Stomach (tissue), 9 donors: Measurements from ENCODE around the gene C16orf92. TPM values are rescaled to one million over a fixed set of nuclear protein-coding genes. Genes with fewer than 3 reads are reported as not detected.
A peak's percentile ranks its signal among the peaks of the same experiment; 100 is the strongest.

Source experiments
- DNase-seq, 2 donors: peaks; one replicate each; pipeline versions ENCODE4 v3.0.0 to v3.0.0-alpha.2; 2013 to 2019
- H3K27ac ChIP-seq, 5 donors: fragments of 200-600 bp in 4 of 5; sonication (generic) in 4 of 5; one replicate each; pipeline ENCODE4 v1.5.1; 2013 to 2019; ENCODE audit warnings: mild to moderate bottlenecking in 1 of 5, moderate library complexity in 1 of 5
- H3K27me3 ChIP-seq, 3 donors: fragments of 200-600 bp; sonication (generic); one replicate each; pipeline ENCODE4 v1.5.1; 2017 to 2019; ENCODE audit warnings: mixed run types in 1 of 3
- H3K36me3 ChIP-seq, 4 donors: fragments of 200-600 bp; sonication (generic); 1 replicate in 3 of 4; 2 replicates in 1 of 4; pipeline ENCODE4 v1.5.1; 2016 to 2019
- H3K4me1 ChIP-seq, 4 donors: fragments of 200-600 bp; sonication (generic); one replicate each; pipeline ENCODE4 v1.5.1; 2016 to 2019
- H3K4me3 ChIP-seq, 4 donors: fragments of 200-600 bp; sonication (generic) in 3 of 4; one replicate each; pipeline ENCODE4 v1.5.1; 2016 to 2019; ENCODE audit warnings: mild to moderate bottlenecking in 1 of 4
- H3K9me3 ChIP-seq, 4 donors: fragments of 200-600 bp; sonication (generic); one replicate each; pipeline ENCODE4 v1.5.1; 2016 to 2019
- CTCF ChIP-seq, 7 experiments: fragments of 450-650 bp in 4 of 7; fragments of 200-600 bp in 3 of 7; sonication (generic) in 3 of 7; IDR thresholded peaks; one replicate each; pipeline ENCODE4 v1.5.1; 2016 to 2019; ENCODE audit warnings: antibody characterized with exemption in 7 of 7, control low read depth in 2 of 7, mild to moderate bottlenecking in 1 of 7
- EP300 ChIP-seq: sonication (generic); formaldehyde crosslinking; IDR thresholded peaks from one replicate; pipeline ENCODE4 v1.6.1; 2017; ENCODE audit warnings: antibody characterized with exemption
- POLR2A ChIP-seq, 4 donors: fragments of 450-650 bp; IDR thresholded peaks; one replicate each; pipeline ENCODE4 v1.6.1; 2016; ENCODE audit warnings: antibody characterized with exemption in 4 of 4, control low read depth in 2 of 4, mild to moderate bottlenecking in 1 of 4, moderate library complexity in 1 of 4
- POLR2AphosphoS5 ChIP-seq, 3 donors: sonication (generic); formaldehyde crosslinking; IDR thresholded peaks; one replicate each; pipeline ENCODE4 v1.6.1; 2016; ENCODE audit warnings: antibody characterized with exemption in 3 of 3
- WGBS, 5 donors: extraction: QIAGEN DNeasy Blood & Tissue Kit in 3 of 5; methylation state at CpG; one replicate each; pipeline versions ENCODE4 v1.1.5 to v1.1.7; 2013 to 2018; 5-methylcytosine and 5-hydroxymethylcytosine counted together
- intact Hi-C: fragments of 100-400 bp; cut with DNase I; formaldehyde crosslinking; loops from one replicate; pipeline ENCODE4 v1.15.1; 2023; ENCODE audit warnings: low total_unique reads
- polyA plus RNA-seq, 3 donors: library from polyadenylated mRNA; stranded (reverse); fragments of 200-250 nt; gene quantifications; one replicate each; pipeline ENCODE4 v1.2.3, GENCODE V29; 2013
- total RNA-seq, 5 donors: library from RNA; depleted of rRNA; stranded (reverse); fragments of >200 nt; gene quantifications; one replicate each; pipeline versions ENCODE4 v1.1.0 to v1.2.3, GENCODE V29; 2014 to 2016
- donor health status: healthy with polysubstance abuse.
- donor health status: Bipolar disorder and iron deficiency.
- donor health status: healthy.

The C16orf92 gene
- total and polyA plus RNA-seq, 8 donors = not detected

GRCh38 chr16:30069611-30070462, 46.8 kb downstream of the C16orf92 start:
- H3K4me3 ChIP-seq = peak overlapping the region in 2 of 4 donors; percentile 25 to 75
- no peak for TF ChIP-seq POLR2AphosphoS5 (IDR thresholded peaks at IDR 0.05)
- DNase-seq = peak in 1 of 2 donors; percentile 21
- peaks cover 34 to 60% (median 48%) of the 10 kb centered on the region in 4 donors for H3K4me1 ChIP-seq
- H3K27ac ChIP-seq = peak overlapping the region in 4 of 5 donors; percentile 14 to 98 (median 61)
- H3K36me3 ChIP-seq = peaks cover 62 to 72% (median 68%) of the 10 kb centered on the region in 4 donors
- H3K27me3 ChIP-seq = no peaks in the 10 kb centered on the region
- 70 to 76% (median 75%) methylated on average over 30 to 31 of the region's 31 CpGs for WGBS, 5 donors
- H3K9me3 ChIP-seq = no peaks in the 10 kb centered on the region
- intact Hi-C loops = no loop called here

- Histone ChIP-seq H3K36me3 (peaks cover 62 to 72% (median 68%) of the 10 kb centered on the region in 4 donors), H3K27ac (peak overlapping the region in 3 of 5 donors; percentile 14 to 98 (median 93)), H3K27me3 (no peaks in the 10 kb centered on the region), H3K4me1 (peaks cover 38 to 67% (median 54%) of the 10 kb centered on the region in 4 donors), H3K4me3 (peak overlapping the region in 1 of 4 donors; percentile 75), H3K9me3 (no peaks in the 10 kb centered on the region)
- no peak for DNase-seq
- intact Hi-C loops = no loop called here
- TF ChIP-seq EP300 (no peak), POLR2AphosphoS5 (IDR thresholded peaks at IDR 0.05) (no peak), CTCF (IDR thresholded peaks at IDR 0.05) (no peak), POLR2A (IDR thresholded peaks at IDR 0.05) (no peak)
These were observed 47.5 kb downstream of the C16orf92 start for GRCh38 chr16:30070490-30070889.

Other genes starting within 250 kb of the C16orf92 start
- gene ZG16, start 244.9 kb upstream of the C16orf92 start, total RNA-seq = 10 to 100 TPM in 1 of 5 donors, 1 to 10 TPM in 1, not detected in 3; 1.1 to 33.6 TPM
- gene ZG16, start 244.9 kb upstream of the C16orf92 start, polyA plus RNA-seq = under 1 TPM in 1 of 3 donors, not detected in 2; 0.76 TPM
- gene KIF22, start 232.4 kb upstream of the C16orf92 start, total RNA-seq = 100 to 1,000 TPM in 1 of 5 donors, 10 to 100 TPM in 4; 11.1 to 229 (median 26.8) TPM
- gene KIF22, start 232.4 kb upstream of the C16orf92 start, polyA plus RNA-seq = 10 to 100 TPM; 53.6 to 88.5 (median 59.2) TPM
- 100 to 1,000 TPM in 4 of 5 donors, 10 to 100 TPM in 1; 11.7 to 865 (median 117) TPM for gene MAZ, start 216.7 kb upstream of the C16orf92 start, total RNA-seq
- 100 to 1,000 TPM in 2 of 3 donors, 10 to 100 TPM in 1; 79.9 to 160 (median 102) TPM for gene MAZ, start 216.7 kb upstream of the C16orf92 start, polyA plus RNA-seq
- gene PRRT2, start 211.0 kb upstream of the C16orf92 start, total RNA-seq = 10 to 100 TPM in 1 of 5 donors, 1 to 10 TPM in 2, not detected in 2; 4.0 to 17.4 (median 4.6) TPM
- under 1 TPM in 2 of 3 donors, not detected in 1; 0.62 to 0.83 TPM for gene PRRT2, start 211.0 kb upstream of the C16orf92 start, polyA plus RNA-seq
- gene PAGR1, start 207.0 kb upstream of the C16orf92 start, total RNA-seq = 100 to 1,000 TPM in 1 of 5 donors, 10 to 100 TPM in 3, 1 to 10 TPM in 1; 7.1 to 124 (median 19.8) TPM
- gene PAGR1, start 207.0 kb upstream of the C16orf92 start, polyA plus RNA-seq = 10 to 100 TPM; 24.0 to 31.6 (median 27.1) TPM
- gene MVP, start 202.7 kb upstream of the C16orf92 start, total RNA-seq = 100 to 1,000 TPM in 4 of 5 donors, 10 to 100 TPM in 1; 92.2 to 453 (median 154) TPM
- 100 to 1,000 TPM; 101 to 122 (median 116) TPM for gene MVP, start 202.7 kb upstream of the C16orf92 start, polyA plus RNA-seq
- 10 to 100 TPM in 4 of 5 donors, 1 to 10 TPM in 1; 2.3 to 91.5 (median 54.5) TPM for gene CDIPT, start 160.0 kb upstream of the C16orf92 start, total RNA-seq
- 10 to 100 TPM; 51.6 to 72.6 (median 53.9) TPM for gene CDIPT, start 160.0 kb upstream of the C16orf92 start, polyA plus RNA-seq
- gene SEZ6L2, start 123.6 kb upstream of the C16orf92 start, total RNA-seq = 10 to 100 TPM in 2 of 5 donors, 1 to 10 TPM in 2, not detected in 1; 6.2 to 31.4 (median 12.0) TPM
- gene SEZ6L2, start 123.6 kb upstream of the C16orf92 start, polyA plus RNA-seq = 1 to 10 TPM; 1.5 to 7.7 (median 7.6) TPM
- 10 to 100 TPM in 1 of 5 donors, 1 to 10 TPM in 2, not detected in 2; 4.5 to 11.0 (median 8.4) TPM for gene ASPHD1, start 122.7 kb upstream of the C16orf92 start, total RNA-seq
- 10 to 100 TPM; 11.6 to 29.8 (median 15.7) TPM for gene ASPHD1, start 122.7 kb upstream of the C16orf92 start, polyA plus RNA-seq
- 100 to 1,000 TPM in 1 of 5 donors, 10 to 100 TPM in 4; 15.4 to 182 (median 35.3) TPM for gene KCTD13, start 97.0 kb upstream of the C16orf92 start, total RNA-seq
- gene KCTD13, start 97.0 kb upstream of the C16orf92 start, polyA plus RNA-seq = 10 to 100 TPM in 1 of 3 donors, 1 to 10 TPM in 2; 6.3 to 14.3 (median 7.4) TPM
- 100 to 1,000 TPM in 1 of 5 donors, 10 to 100 TPM in 4; 32.1 to 238 (median 60.5) TPM for gene TMEM219, start 61.1 kb upstream of the C16orf92 start, total RNA-seq
- gene TMEM219, start 61.1 kb upstream of the C16orf92 start, polyA plus RNA-seq = 100 to 1,000 TPM; 190 to 286 (median 212) TPM
- gene TAOK2, start 49.3 kb upstream of the C16orf92 start, total RNA-seq = 100 to 1,000 TPM in 1 of 5 donors, 10 to 100 TPM in 4; 33.8 to 135 (median 36.6) TPM
- 10 to 100 TPM; 12.5 to 22.6 (median 14.5) TPM for gene TAOK2, start 49.3 kb upstream of the C16orf92 start, polyA plus RNA-seq
- 10 to 100 TPM in 1 of 5 donors, 1 to 10 TPM in 4; 1.8 to 13.4 (median 5.1) TPM for gene HIRIP3, start 27.6 kb upstream of the C16orf92 start, total RNA-seq
- 10 to 100 TPM; 13.6 to 14.8 (median 13.7) TPM for gene HIRIP3, start 27.6 kb upstream of the C16orf92 start, polyA plus RNA-seq
- 100 to 1,000 TPM in 1 of 5 donors, 10 to 100 TPM in 3, 1 to 10 TPM in 1; 3.5 to 319 (median 18.2) TPM for gene INO80E, start 27.0 kb upstream of the C16orf92 start, total RNA-seq
- 100 to 1,000 TPM in 1 of 3 donors, 10 to 100 TPM in 2; 45.7 to 109 (median 59.0) TPM for gene INO80E, start 27.0 kb upstream of the C16orf92 start, polyA plus RNA-seq
- gene DOC2A, start 12.2 kb upstream of the C16orf92 start, total RNA-seq = 10 to 100 TPM in 1 of 5 donors, under 1 TPM in 1, not detected in 3; 0.72 to 20.9 TPM
- 1 to 10 TPM in 1 of 3 donors, under 1 TPM in 1, not detected in 1; 0.75 to 2.8 TPM for gene DOC2A, start 12.2 kb upstream of the C16orf92 start, polyA plus RNA-seq
- gene TLCD3B, start 8.1 kb downstream of the C16orf92 start, total RNA-seq = under 1 TPM in 1 of 5 donors, not detected in 4; 0.92 TPM
- under 1 TPM in 1 of 3 donors, not detected in 2; 0.18 TPM for gene TLCD3B, start 8.1 kb downstream of the C16orf92 start, polyA plus RNA-seq
- gene ALDOA, start 42.6 kb downstream of the C16orf92 start, total RNA-seq = 1,000 to 10,000 TPM in 1 of 5 donors, 100 to 1,000 TPM in 4; 180 to 2,515 (median 698) TPM
- 1,000 to 10,000 TPM in 1 of 3 donors, 100 to 1,000 TPM in 2; 740 to 1,310 (median 887) TPM for gene ALDOA, start 42.6 kb downstream of the C16orf92 start, polyA plus RNA-seq
- gene PPP4C, start 52.8 kb downstream of the C16orf92 start, total RNA-seq = 10 to 100 TPM; 21.4 to 86.1 (median 63.6) TPM
- 100 to 1,000 TPM in 1 of 3 donors, 10 to 100 TPM in 2; 76.1 to 118 (median 93.3) TPM for gene PPP4C, start 52.8 kb downstream of the C16orf92 start, polyA plus RNA-seq
- 10 to 100 TPM in 1 of 5 donors, 1 to 10 TPM in 1, not detected in 3; 3.8 to 25.0 TPM for gene TBX6, start 68.7 kb downstream of the C16orf92 start, total RNA-seq
- 1 to 10 TPM; 1.1 to 2.5 (median 2.1) TPM for gene TBX6, start 68.7 kb downstream of the C16orf92 start, polyA plus RNA-seq
- gene YPEL3, start 73.0 kb downstream of the C16orf92 start, total RNA-seq = 100 to 1,000 TPM in 1 of 5 donors, 10 to 100 TPM in 4; 13.9 to 116 (median 37.9) TPM
- 100 to 1,000 TPM; 103 to 162 (median 111) TPM for gene YPEL3, start 73.0 kb downstream of the C16orf92 start, polyA plus RNA-seq
- 100 to 1,000 TPM in 1 of 5 donors, 1 to 10 TPM in 4; 1.8 to 178 (median 7.2) TPM for gene GDPD3, start 90.3 kb downstream of the C16orf92 start, total RNA-seq
- gene GDPD3, start 90.3 kb downstream of the C16orf92 start, polyA plus RNA-seq = 10 to 100 TPM in 1 of 3 donors, 1 to 10 TPM in 2; 4.4 to 15.9 (median 4.6) TPM
- 100 to 1,000 TPM in 3 of 5 donors, 10 to 100 TPM in 2; 21.5 to 290 (median 111) TPM for gene MAPK3, start 100.0 kb downstream of the C16orf92 start, total RNA-seq
- 100 to 1,000 TPM in 1 of 3 donors, 10 to 100 TPM in 2; 39.9 to 203 (median 68.2) TPM for gene MAPK3, start 100.0 kb downstream of the C16orf92 start, polyA plus RNA-seq
- gene CORO1A, start 160.4 kb downstream of the C16orf92 start, total RNA-seq = 10 to 100 TPM; 13.0 to 30.3 (median 18.7) TPM
- gene CORO1A, start 160.4 kb downstream of the C16orf92 start, polyA plus RNA-seq = 10 to 100 TPM; 34.2 to 42.5 (median 37.3) TPM
- 100 to 1,000 TPM in 2 of 5 donors, 10 to 100 TPM in 2, not detected in 1; 21.3 to 415 (median 168) TPM for gene BOLA2B, start 170.5 kb downstream of the C16orf92 start, total RNA-seq
- gene BOLA2B, start 170.5 kb downstream of the C16orf92 start, polyA plus RNA-seq = 100 to 1,000 TPM; 281 to 322 (median 321) TPM
- 10 to 100 TPM in 3 of 5 donors, 1 to 10 TPM in 2; 2.3 to 86.9 (median 19.0) TPM for gene SLX1A, start 170.7 kb downstream of the C16orf92 start, total RNA-seq
- 10 to 100 TPM; 80.8 to 86.0 (median 84.2) TPM for gene SLX1A, start 170.7 kb downstream of the C16orf92 start, polyA plus RNA-seq
- gene SULT1A3, start 176.1 kb downstream of the C16orf92 start, total RNA-seq = 100 to 1,000 TPM in 1 of 5 donors, 10 to 100 TPM in 3, 1 to 10 TPM in 1; 4.2 to 118 (median 63.6) TPM
- 10 to 100 TPM; 23.8 to 53.2 (median 42.2) TPM for gene SULT1A3, start 176.1 kb downstream of the C16orf92 start, polyA plus RNA-seq
- 1 to 10 TPM in 4 of 5 donors, not detected in 1; 1.6 to 6.4 (median 3.0) TPM for gene NPIPB13, start 225.3 kb downstream of the C16orf92 start, total RNA-seq
- 1 to 10 TPM; 1.7 to 5.5 (median 2.6) TPM for gene NPIPB13, start 225.3 kb downstream of the C16orf92 start, polyA plus RNA-seq